GM18520 (cell line): Measurements from ENCODE around the gene PTRH1.

Experiments
- ATAC-seq: cut with Tn5 transposase; IDR thresholded peaks from one replicate; pipeline ENCODE4 v1.9.1; 2021; ENCODE audit not compliant: unreplicated experiment

The PTRH1 gene

GRCh38 chr9:127741831-127742434 lies 26.5 kb upstream of the PTRH1 start:
- no peak for ATAC-seq

GRCh38 chr9:127739614-127740330 lies 24.3 kb upstream of the PTRH1 start:
- no peak for ATAC-seq

- no peak for ATAC-seq
Measured at GRCh38 chr9:127738666-127739065, 23.2 kb upstream of the PTRH1 start.

GRCh38 chr9:127735530-127736185 lies 20.2 kb upstream of the PTRH1 start:
- ATAC-seq: peak; percentile 6

GRCh38 chr9:127734747-127735529 lies 19.5 kb upstream of the PTRH1 start, which contains the start of gene TOR2A:
TSS of gene TOR2A (minus strand) at chr9:127735294. CDS start at chr9:127735270, 24 bp downstream.
- peak; percentile 85 for ATAC-seq

GRCh38 chr9:127734247-127734746 lies 18.8 kb upstream of the PTRH1 start:
- ATAC-seq: no peak

GRCh38 chr9:127733614-127734013 lies 18.2 kb upstream of the PTRH1 start:
- ATAC-seq: no peak

GRCh38 chr9:127732444-127732843 lies 17.0 kb upstream of the PTRH1 start:
- ATAC-seq: no peak

- ATAC-seq: no peak
Measured at GRCh38 chr9:127731938-127732337, 16.5 kb upstream of the PTRH1 start.

GRCh38 chr9:127730799-127731410 lies 15.4 kb upstream of the PTRH1 start:
- ATAC-seq: no peak

- ATAC-seq: no peak
Measured at GRCh38 chr9:127730262-127730661, 14.8 kb upstream of the PTRH1 start.

- no peak for ATAC-seq
Measured at GRCh38 chr9:127729522-127730256, 14.2 kb upstream of the PTRH1 start.

- ATAC-seq: no peak
Measured at GRCh38 chr9:127728808-127729207, 13.3 kb upstream of the PTRH1 start.

- no peak for ATAC-seq
Measured at GRCh38 chr9:127726871-127727270, 11.4 kb upstream of the PTRH1 start.

- no peak for ATAC-seq
Measured at GRCh38 chr9:127724012-127724411, 8.5 kb upstream of the PTRH1 start.

- no peak for ATAC-seq
Measured at GRCh38 chr9:127723444-127723843, 8.0 kb upstream of the PTRH1 start.

GRCh38 chr9:127723013-127723412 lies 7.5 kb upstream of the PTRH1 start:
- ATAC-seq: no peak

- no peak for ATAC-seq
Measured at GRCh38 chr9:127722055-127722745, 6.7 kb upstream of the PTRH1 start.

- ATAC-seq: no peak
Measured at GRCh38 chr9:127721391-127721821, 5.9 kb upstream of the PTRH1 start.
